ENCODE measurements around the gene UBR1.

DNA sequence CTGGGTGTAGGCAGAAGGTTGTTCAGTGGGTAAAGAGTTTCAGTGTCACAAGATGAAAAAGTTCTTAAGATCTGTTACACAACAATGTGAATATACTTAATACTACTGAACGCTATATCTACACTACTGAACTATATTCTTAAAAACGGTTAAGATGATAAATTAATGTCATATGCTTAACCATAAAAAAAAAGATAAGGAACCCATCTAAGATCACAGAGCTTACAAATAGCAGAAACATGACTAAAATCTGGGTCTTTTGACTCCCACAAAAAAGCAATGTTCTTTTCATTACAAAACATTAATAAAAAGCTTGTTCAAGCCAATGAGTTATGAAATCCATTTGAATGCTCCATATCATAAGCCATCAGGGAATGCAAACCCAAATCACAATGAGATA is 34.4 kb downstream of the UBR1 start:
- TF ChIP-seq, protein P1, sequence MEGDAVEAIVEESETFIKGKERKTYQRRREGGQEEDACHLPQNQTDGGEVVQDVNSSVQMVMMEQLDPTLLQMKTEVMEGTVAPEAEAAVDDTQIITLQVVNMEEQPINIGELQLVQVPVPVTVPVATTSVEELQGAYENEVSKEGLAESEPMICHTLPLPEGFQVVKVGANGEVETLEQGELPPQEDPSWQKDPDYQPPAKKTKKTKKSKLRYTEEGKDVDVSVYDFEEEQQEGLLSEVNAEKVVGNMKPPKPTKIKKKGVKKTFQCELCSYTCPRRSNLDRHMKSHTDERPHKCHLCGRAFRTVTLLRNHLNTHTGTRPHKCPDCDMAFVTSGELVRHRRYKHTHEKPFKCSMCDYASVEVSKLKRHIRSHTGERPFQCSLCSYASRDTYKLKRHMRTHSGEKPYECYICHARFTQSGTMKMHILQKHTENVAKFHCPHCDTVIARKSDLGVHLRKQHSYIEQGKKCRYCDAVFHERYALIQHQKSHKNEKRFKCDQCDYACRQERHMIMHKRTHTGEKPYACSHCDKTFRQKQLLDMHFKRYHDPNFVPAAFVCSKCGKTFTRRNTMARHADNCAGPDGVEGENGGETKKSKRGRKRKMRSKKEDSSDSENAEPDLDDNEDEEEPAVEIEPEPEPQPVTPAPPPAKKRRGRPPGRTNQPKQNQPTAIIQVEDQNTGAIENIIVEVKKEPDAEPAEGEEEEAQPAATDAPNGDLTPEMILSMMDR (conservative IDR thresholded peaks at IDR 0.05; ENCODE audit: low read depth, low read length), result no peak
- TF ChIP-seq EZH2phosphoT487 (IDR thresholded peaks at IDR 0.05; ENCODE audit: borderline replicate concordance, low read length) (no peak), EZH2 (IDR thresholded peaks at IDR 0.05; ENCODE audit: low read length, unreplicated experiment) (no peak)
